Smooth muscle cell (in vitro differentiated cells): Measurements from ENCODE around the gene ARHGEF40. TPM values are rescaled to one million over a fixed set of nuclear protein-coding genes. Genes with fewer than 3 reads are reported as not detected.

ENCODE experiments used
- DNase-seq: peaks from one replicate; lab custom pipeline; 2025; ENCODE audit not compliant: unreplicated experiment; lab: John Stamatoyannopoulos, UW
- H2AFZ ChIP-seq: fragments of 200-600 bp; sonication (generic); 2 replicates; pipeline ENCODE4 v1.6.0; 2016; ENCODE audit warnings: antibody characterized with exemption, low read depth, mild to moderate bottlenecking
- H3F3A ChIP-seq: fragments of 200-600 bp; sonication (generic); 2 replicates; pipeline ENCODE4 v1.6.0; 2017; ENCODE audit warnings: antibody characterized with exemption, low read depth
- H3K27ac ChIP-seq: fragments of 200-600 bp; sonication (generic); 2 replicates; pipeline ENCODE4 v1.5.1; 2016; ENCODE audit warnings: low read depth, mild to moderate bottlenecking
- H3K27me3 ChIP-seq: fragments of 200-600 bp; sonication (generic); 2 replicates; pipeline ENCODE4 v1.6.1; 2016; ENCODE audit warnings: low read depth, mild to moderate bottlenecking
- H3K36me3 ChIP-seq: fragments of 200-600 bp; sonication (generic); 2 replicates; pipeline ENCODE4 v1.5.1; 2016; ENCODE audit warnings: low read depth
- H3K4me1 ChIP-seq: fragments of 200-600 bp; sonication (generic); 2 replicates; pipeline ENCODE4 v1.5.1; 2016; ENCODE audit warnings: low read depth
- H3K4me2 ChIP-seq: fragments of 200-600 bp; sonication (generic); 2 replicates; pipeline ENCODE4 v1.6.0; 2016; ENCODE audit warnings: mild to moderate bottlenecking
- H3K4me3 ChIP-seq: fragments of 200-600 bp; sonication (generic); 2 replicates; pipeline ENCODE4 v1.5.1; 2016; ENCODE audit warnings: mild to moderate bottlenecking
- H3K79me2 ChIP-seq: fragments of 200-600 bp; sonication (generic); 2 replicates; pipeline ENCODE4 v1.6.0; 2016; ENCODE audit warnings: low read depth, mild to moderate bottlenecking
- H3K9ac ChIP-seq: fragments of 200-600 bp; sonication (generic); 2 replicates; pipeline ENCODE4 v1.6.0; 2016; ENCODE audit warnings: low read depth
- H3K9me3 ChIP-seq: fragments of 200-600 bp; sonication (generic); replicated peaks from 2 replicates; pipeline ENCODE4 v1.5.1; 2016; ENCODE audit warnings: low read depth
- H4K20me1 ChIP-seq: fragments of 200-600 bp; sonication (generic); 2 replicates; pipeline ENCODE4 v1.6.0; 2016; ENCODE audit warnings: low read depth
- WGBS: methylation state at CpG from one replicate; pipeline ENCODE4 v1.1.7; 2016; ENCODE audit warnings: low lambda C conversion rate; 5-methylcytosine and 5-hydroxymethylcytosine counted together
- microRNA-seq: library from miRNA; unstranded; fragments of <30 nt; microRNA quantifications from one replicate; pipeline ENCODE4, GENCODE V29; 2016; ENCODE audit warnings: borderline number of aligned reads
- polyA plus RNA-seq: library from polyadenylated mRNA; unstranded; fragments of >200 nt; fragmentation: Nextera tagmentation; extraction: Ambion mirVana; gene quantifications from 2 replicates; pipeline ENCODE4 v1.2.1, GENCODE V29; 2016
- small RNA-seq: library from RNA; depleted of rRNA; stranded (forward); fragments of <200 nt; gene quantifications from one replicate; pipeline ENCODE3, GENCODE V24; 2014
- total RNA-seq: library from RNA; depleted of rRNA; stranded (reverse); fragments of >200 nt; gene quantifications from 2 replicates; pipeline ENCODE4 v1.2.3, GENCODE V29; 2014
- TF ChIP-seq, protein P1 (sequence below): fragments of 200-600 bp; sonication (generic); IDR thresholded peaks from 2 replicates; pipeline ENCODE4 v1.5.1; 2017; ENCODE audit warnings: borderline replicate concordance, mild to moderate bottlenecking, antibody characterized with exemption; ENCODE audit not compliant: insufficient read depth, poor library complexity, severe bottlenecking

Gene ARHGEF40
- total and polyA plus RNA-seq, 2 experiments from 2014 or later = 67.8 to 74.4 TPM

DNA sequence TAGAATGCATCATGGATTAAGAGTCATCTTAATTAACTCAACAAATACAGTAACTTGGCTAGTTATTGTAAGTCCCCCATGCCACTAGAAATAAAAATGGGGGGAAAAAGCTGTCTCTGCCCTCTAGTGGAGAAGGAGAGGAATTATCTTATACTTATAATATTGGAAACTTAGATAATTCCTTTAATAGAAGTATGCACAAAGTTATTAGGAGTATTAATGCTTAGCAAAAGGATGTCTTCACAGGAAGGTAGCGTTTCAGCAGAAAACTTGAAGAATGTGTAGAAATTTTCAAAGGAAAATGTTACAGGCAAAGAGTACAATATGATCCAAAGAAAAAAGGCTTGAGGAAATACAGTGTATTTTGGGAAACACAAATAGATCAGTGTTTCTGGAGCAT, 65.9 kb downstream of the ARHGEF40 start:
- TF ChIP-seq, protein P1, sequence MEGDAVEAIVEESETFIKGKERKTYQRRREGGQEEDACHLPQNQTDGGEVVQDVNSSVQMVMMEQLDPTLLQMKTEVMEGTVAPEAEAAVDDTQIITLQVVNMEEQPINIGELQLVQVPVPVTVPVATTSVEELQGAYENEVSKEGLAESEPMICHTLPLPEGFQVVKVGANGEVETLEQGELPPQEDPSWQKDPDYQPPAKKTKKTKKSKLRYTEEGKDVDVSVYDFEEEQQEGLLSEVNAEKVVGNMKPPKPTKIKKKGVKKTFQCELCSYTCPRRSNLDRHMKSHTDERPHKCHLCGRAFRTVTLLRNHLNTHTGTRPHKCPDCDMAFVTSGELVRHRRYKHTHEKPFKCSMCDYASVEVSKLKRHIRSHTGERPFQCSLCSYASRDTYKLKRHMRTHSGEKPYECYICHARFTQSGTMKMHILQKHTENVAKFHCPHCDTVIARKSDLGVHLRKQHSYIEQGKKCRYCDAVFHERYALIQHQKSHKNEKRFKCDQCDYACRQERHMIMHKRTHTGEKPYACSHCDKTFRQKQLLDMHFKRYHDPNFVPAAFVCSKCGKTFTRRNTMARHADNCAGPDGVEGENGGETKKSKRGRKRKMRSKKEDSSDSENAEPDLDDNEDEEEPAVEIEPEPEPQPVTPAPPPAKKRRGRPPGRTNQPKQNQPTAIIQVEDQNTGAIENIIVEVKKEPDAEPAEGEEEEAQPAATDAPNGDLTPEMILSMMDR = peak; percentile 74
- H3K79me2 ChIP-seq = no peaks in the 10 kb centered on the region
- no peak overlapping the region for H3K9ac ChIP-seq
- no peaks in the 10 kb centered on the region for H3K27me3 ChIP-seq
- H3F3A ChIP-seq = no peaks in the 10 kb centered on the region
- no peaks in the 10 kb centered on the region for H4K20me1 ChIP-seq
- H3K4me3 ChIP-seq = no peak overlapping the region
- no peak overlapping the region for H3K4me2 ChIP-seq
- no peaks in the 10 kb centered on the region for H3K36me3 ChIP-seq
- H3K9me3 ChIP-seq = no peaks in the 10 kb centered on the region
- 9% methylated on average over 1 of the region's 1 CpG for WGBS
- no peaks in the 10 kb centered on the region for H3K4me1 ChIP-seq
- no peak overlapping the region for H3K27ac ChIP-seq
- DNase-seq = no peak
- no peak overlapping the region for H2AFZ ChIP-seq

Small RNA genes within 50 kb of the gene (microRNA-seq; reads per million reads assigned to microRNA genes)
- gene MIR6717 = not detected

Small RNA genes within 50 kb of the gene (small RNA-seq; reads per million reads assigned to genes)
- gene RNU6-252P = not detected

Other genes with a start within 250 kb of the ARHGEF40 start
- not detected in 2 replicates for gene RNASE3, start 178.9 kb upstream of the ARHGEF40 start, total RNA-seq
- gene RNASE3, start 178.9 kb upstream of the ARHGEF40 start, polyA plus RNA-seq = 0.26 TPM in 1 of 2 replicates, not detected in the other
- not detected in 2 replicates for gene RNASE2, start 114.8 kb upstream of the ARHGEF40 start, total RNA-seq
- not detected in 2 replicates for gene RNASE2, start 114.8 kb upstream of the ARHGEF40 start, polyA plus RNA-seq
- 70.0 and 96.3 TPM in 2 replicates for gene METTL17, start 80.3 kb upstream of the ARHGEF40 start, total RNA-seq
- 46.5 and 55.3 TPM in 2 replicates for gene METTL17, start 80.3 kb upstream of the ARHGEF40 start, polyA plus RNA-seq
- 9.1 and 10.1 TPM in 2 replicates for gene SLC39A2, start 71.0 kb upstream of the ARHGEF40 start, total RNA-seq
- gene SLC39A2, start 71.0 kb upstream of the ARHGEF40 start, polyA plus RNA-seq = 14.3 and 18.7 TPM in 2 replicates
- gene NDRG2, start 45.2 kb upstream of the ARHGEF40 start, total RNA-seq = 31.1 and 39.8 TPM in 2 replicates
- gene NDRG2, start 45.2 kb upstream of the ARHGEF40 start, polyA plus RNA-seq = 40.4 and 48.4 TPM in 2 replicates
- 1.2 TPM in 1 of 2 replicates, not detected in the other for gene TPPP2, start 40.1 kb upstream of the ARHGEF40 start, total RNA-seq
- gene TPPP2, start 40.1 kb upstream of the ARHGEF40 start, polyA plus RNA-seq = 0.65 and 0.70 TPM in 2 replicates
- not detected in 2 replicates for gene RNASE13, start 35.5 kb upstream of the ARHGEF40 start, total RNA-seq
- gene RNASE13, start 35.5 kb upstream of the ARHGEF40 start, polyA plus RNA-seq = 0.25 TPM in 1 of 2 replicates, not detected in the other
- gene RNASE7, start 27.9 kb upstream of the ARHGEF40 start, total RNA-seq = 1.4 and 4.1 TPM in 2 replicates
- 0.66 and 0.93 TPM in 2 replicates for gene RNASE7, start 27.9 kb upstream of the ARHGEF40 start, polyA plus RNA-seq
- gene RNASE8, start 12.5 kb upstream of the ARHGEF40 start, total RNA-seq = not detected in 2 replicates
- not detected in 2 replicates for gene RNASE8, start 12.5 kb upstream of the ARHGEF40 start, polyA plus RNA-seq
- 10.0 and 15.2 TPM in 2 replicates for gene ZNF219, start 28.4 kb downstream of the ARHGEF40 start, total RNA-seq
- 8.8 and 12.6 TPM in 2 replicates for gene ZNF219, start 28.4 kb downstream of the ARHGEF40 start, polyA plus RNA-seq
- gene TMEM253, start 30.8 kb downstream of the ARHGEF40 start, total RNA-seq = 1.0 TPM in 1 of 2 replicates, not detected in the other
- 0.41 TPM in 1 of 2 replicates, not detected in the other for gene TMEM253, start 30.8 kb downstream of the ARHGEF40 start, polyA plus RNA-seq
- gene OR5AU1, start 85.8 kb downstream of the ARHGEF40 start, total RNA-seq = not detected in 2 replicates
- not detected in 2 replicates for gene OR5AU1, start 85.8 kb downstream of the ARHGEF40 start, polyA plus RNA-seq
- 514 and 606 TPM in 2 replicates for gene HNRNPC, start 199.1 kb downstream of the ARHGEF40 start, total RNA-seq
- gene HNRNPC, start 199.1 kb downstream of the ARHGEF40 start, polyA plus RNA-seq = 408 TPM in 2 replicates
- gene RPGRIP1, start 209.8 kb downstream of the ARHGEF40 start, total RNA-seq = not detected in 2 replicates
- 0.21 TPM in 1 of 2 replicates, not detected in the other for gene RPGRIP1, start 209.8 kb downstream of the ARHGEF40 start, polyA plus RNA-seq